COLO829 (cell line): Measurements from ENCODE around the gene RNU1-3.

Experiments used
- DNase-seq: peaks from one replicate; pipeline ENCODE4 v3.0.0; 2012; ENCODE audit warnings: low spot score

Gene RNU1-3

DNA sequence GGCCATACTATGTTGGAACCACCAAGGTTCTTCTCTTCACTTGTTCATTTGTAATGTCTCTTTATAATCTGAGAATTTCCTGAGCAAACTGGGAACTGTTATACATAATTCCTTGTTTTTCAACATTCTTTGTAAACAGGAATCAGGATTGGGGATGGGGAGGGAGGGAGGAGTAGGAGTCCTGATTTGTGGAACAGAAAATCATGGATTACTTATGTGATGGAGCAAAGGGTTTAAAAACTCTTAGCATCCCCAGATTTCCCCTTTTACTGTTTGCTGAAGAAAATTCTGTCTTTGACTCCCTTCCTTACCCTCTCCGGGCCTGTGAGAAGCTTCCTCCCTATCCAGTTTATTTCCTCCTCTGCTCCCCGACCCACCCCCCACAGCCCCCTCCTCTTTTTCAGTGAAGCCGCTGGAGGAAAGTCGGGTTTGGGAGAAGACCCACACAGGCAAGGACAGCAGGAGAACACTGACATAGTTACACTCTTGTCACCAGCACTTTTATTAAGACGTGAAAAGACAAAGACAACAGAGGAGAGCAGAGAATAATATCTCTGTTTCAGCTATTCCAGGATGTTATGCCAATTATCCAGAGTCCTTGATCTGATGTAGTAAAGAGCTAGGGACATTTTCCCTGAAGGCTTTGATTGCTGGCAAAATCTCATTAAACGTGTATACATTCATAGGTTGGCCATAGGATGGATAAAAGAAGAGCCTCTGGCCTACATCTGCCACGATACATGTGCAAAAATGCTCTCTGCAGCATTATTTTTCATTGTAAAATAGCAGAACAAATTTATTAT, 48.8 kb downstream of the RNU1-3 start:
- DNase-seq, result no peak

DNA sequence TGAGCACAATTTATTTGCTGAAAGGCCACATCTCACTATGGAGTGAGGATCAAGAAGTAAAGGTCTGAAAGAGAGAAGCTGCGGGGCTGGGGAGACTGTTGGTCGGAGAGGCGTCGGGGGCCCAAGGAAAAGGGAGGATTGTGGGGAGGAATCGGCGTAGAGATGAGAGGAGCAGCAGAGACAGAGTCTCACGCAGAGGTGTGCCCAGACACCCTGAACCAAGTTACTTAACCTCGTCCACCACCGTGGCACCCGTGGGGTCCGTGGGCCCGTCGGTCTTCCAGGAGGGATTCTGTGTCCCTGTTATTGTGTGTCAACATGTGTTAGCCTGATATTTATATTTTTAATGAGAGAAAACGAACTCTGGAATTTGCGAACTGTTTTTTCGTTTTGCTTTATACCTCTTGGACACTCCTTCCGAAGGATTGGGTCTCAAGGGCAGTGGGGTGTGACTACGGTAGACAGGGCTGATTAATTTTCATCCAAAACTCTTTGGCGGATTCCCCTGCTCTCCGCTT, 49.6 kb downstream of the RNU1-3 start:
- DNase-seq, result no peak
